Mesendoderm (in vitro differentiated cells): Measurements from ENCODE around the gene CCNB1.

Source experiments
- DNase-seq: peaks from one replicate; pipeline ENCODE4 v3.0.0; 2013
- H2AK5ac ChIP-seq: 2 replicates; pipeline ENCODE4 v1.6.1; 2013; ENCODE audit warnings: low read length, inconsistent platforms
- H2BK120ac ChIP-seq: 2 replicates; pipeline ENCODE4 v1.6.1; 2013; ENCODE audit warnings: low read depth, mild to moderate bottlenecking, low read length, moderate library complexity, mixed read lengths
- H2BK15ac ChIP-seq: replicated peaks from 2 replicates; pipeline ENCODE4 v1.6.1; 2013; ENCODE audit warnings: low read depth, mild to moderate bottlenecking, moderate library complexity
- H2BK5ac ChIP-seq: 2 replicates; pipeline ENCODE4 v1.6.1; 2013; ENCODE audit warnings: low read length, inconsistent platforms
- H3K18ac ChIP-seq: 2 replicates; pipeline ENCODE4 v1.6.1; 2013; ENCODE audit warnings: mild to moderate bottlenecking, low read length, mixed read lengths
- H3K23ac ChIP-seq: one replicate; pipeline ENCODE4 v1.6.1; 2013; ENCODE audit warnings: low read length
- H3K27ac ChIP-seq: 2 replicates; pipeline ENCODE4 v1.5.1; 2013; ENCODE audit warnings: low read depth, mild to moderate bottlenecking, inconsistent platforms, low read length, moderate library complexity
- H3K27me3 ChIP-seq: 2 replicates; pipeline ENCODE4 v1.6.1; 2013; ENCODE audit warnings: low read length, control low read depth, mild to moderate bottlenecking, inconsistent platforms; ENCODE audit not compliant: insufficient read depth, poor library complexity
- H3K36me3 ChIP-seq: 2 replicates; pipeline ENCODE4 v1.6.1; 2013; ENCODE audit warnings: low read length, inconsistent platforms; ENCODE audit not compliant: control insufficient read depth, insufficient read depth
- H3K4ac ChIP-seq: one replicate; pipeline ENCODE4 v1.6.1; 2013; ENCODE audit warnings: low read depth, mild to moderate bottlenecking, low read length, moderate library complexity
- H3K4me1 ChIP-seq: 2 replicates; pipeline ENCODE4 v1.6.1; 2013; ENCODE audit warnings: low read depth, low read length, inconsistent platforms; ENCODE audit not compliant: control insufficient read depth
- H3K4me2 ChIP-seq: 2 replicates; pipeline ENCODE4 v1.6.1; 2013; ENCODE audit warnings: low read length
- H3K4me3 ChIP-seq: 2 replicates; pipeline ENCODE4 v1.5.1; 2013; ENCODE audit warnings: mild to moderate bottlenecking, low read length
- H3K56ac ChIP-seq: one replicate; pipeline ENCODE4 v1.6.1; 2013; ENCODE audit warnings: low read length
- H3K79me1 ChIP-seq: 2 replicates; pipeline ENCODE4 v1.6.1; 2013; ENCODE audit warnings: low read length, inconsistent platforms
- H3K79me2 ChIP-seq: 2 replicates; pipeline ENCODE4 v1.6.1; 2013; ENCODE audit warnings: mild to moderate bottlenecking, low read length; ENCODE audit not compliant: control insufficient read depth, insufficient read depth
- H3K9ac ChIP-seq: 2 replicates; pipeline ENCODE4 v1.6.1; 2013; ENCODE audit warnings: low read length, inconsistent platforms
- H4K5ac ChIP-seq: one replicate; pipeline ENCODE4 v1.6.1; 2013; ENCODE audit warnings: low read length
- H4K8ac ChIP-seq: one replicate; pipeline ENCODE4 v1.6.1; 2013; ENCODE audit warnings: low read depth, mild to moderate bottlenecking, control low read depth, low read length, moderate library complexity
- WGBS: extraction: QIAGEN DNeasy Blood & Tissue Kit; methylation state at CpG from one replicate; pipeline ENCODE4 v1.1.7; 2013; ENCODE audit warnings: low lambda C conversion rate, missing lambda C conversion rate; ENCODE audit not compliant: insufficient coverage; ENCODE audit errors: extremely low coverage; 5-methylcytosine and 5-hydroxymethylcytosine counted together

The CCNB1 gene

GRCh38 chr5:69187342-69187741, 20.4 kb downstream of the CCNB1 start:
- H3K4me3 ChIP-seq = no peak overlapping the region
- no peak for DNase-seq
- H2BK15ac ChIP-seq = no peak overlapping the region
- H3K4me1 ChIP-seq = no peaks in the 10 kb centered on the region
- no peaks in the 10 kb centered on the region for H3K36me3 ChIP-seq
- H2AK5ac ChIP-seq = no peak overlapping the region
- peaks cover 1% of the 10 kb centered on the region for H3K79me1 ChIP-seq
- no peak overlapping the region for H3K56ac ChIP-seq
- H3K18ac ChIP-seq = no peak overlapping the region
- no peak overlapping the region for H3K27ac ChIP-seq
- no peak overlapping the region for H3K23ac ChIP-seq
- no peak overlapping the region for H3K9ac ChIP-seq
- H4K5ac ChIP-seq = no peak overlapping the region
- H2BK120ac ChIP-seq = no peak overlapping the region
- no peaks in the 10 kb centered on the region for H3K27me3 ChIP-seq
- WGBS = no CpG with 5 or more reads among the region's 2 CpGs
- H3K4me2 ChIP-seq = no peak overlapping the region
- H3K79me2 ChIP-seq = no peaks in the 10 kb centered on the region
- H2BK5ac ChIP-seq = no peak overlapping the region
- no peak overlapping the region for H3K4ac ChIP-seq
- H4K8ac ChIP-seq = no peak overlapping the region

- Histone ChIP-seq H3K79me1 (peaks cover 1% of the 10 kb centered on the region), H3K4me2 (peak overlapping the region; percentile 98), H2BK15ac (no peak overlapping the region), H2BK5ac (no peak overlapping the region), H4K8ac (no peak overlapping the region), H3K9ac (peak overlapping the region; percentile 90), H3K27ac (no peak overlapping the region), H3K4ac (no peak overlapping the region), H4K5ac (no peak overlapping the region), H3K36me3 (no peaks in the 10 kb centered on the region), H2BK120ac (no peak overlapping the region), H3K4me1 (no peaks in the 10 kb centered on the region), H3K4me3 (peak overlapping the region; percentile 95), H3K56ac (peak overlapping the region; percentile 90), H3K27me3 (no peaks in the 10 kb centered on the region), H3K23ac (no peak overlapping the region), H3K79me2 (no peaks in the 10 kb centered on the region), H2AK5ac (no peak overlapping the region), H3K18ac (peak overlapping the region; percentile 11)
- no peak for DNase-seq
- no CpG with 5 or more reads among the region's 8 CpGs for WGBS
These were observed 21.8 kb downstream of the CCNB1 start for GRCh38 chr5:69188811-69189161.

GRCh38 chr5:69189162-69190086, 22.5 kb downstream of the CCNB1 start, which contains the start of gene CENPH:
CENPH (plus strand) TSS chr5:69189583; CDS start chr5:69189635, 52 bp downstream.
- no peak within 1 kb of the TSS for H4K5ac ChIP-seq
- H3K27me3 ChIP-seq = no peaks in the 10 kb centered on the region
- H3K23ac ChIP-seq = no peak within 1 kb of the TSS
- H3K56ac ChIP-seq = peak within 1 kb of the TSS; percentile 98
- H3K79me1 ChIP-seq = peaks cover 1% of the 10 kb centered on the region
- H3K4me3 ChIP-seq = peak within 1 kb of the TSS; percentile 95
- no peaks in the 10 kb centered on the region for H3K4me1 ChIP-seq
- DNase-seq = peak; percentile 97
- H4K8ac ChIP-seq = no peak within 1 kb of the TSS
- H3K4me2 ChIP-seq = peak within 1 kb of the TSS; percentile 98
- H3K18ac ChIP-seq = peak within 1 kb of the TSS; percentile 11
- no peak within 1 kb of the TSS for H2BK120ac ChIP-seq
- peak within 1 kb of the TSS; percentile 82 for H2AK5ac ChIP-seq
- H3K4ac ChIP-seq = no peak within 1 kb of the TSS
- no peaks in the 10 kb centered on the region for H3K36me3 ChIP-seq
- H3K27ac ChIP-seq = peak within 1 kb of the TSS; percentile 50
- H2BK5ac ChIP-seq = peak within 1 kb of the TSS; percentile 69
- no peaks in the 10 kb centered on the region for H3K79me2 ChIP-seq
- H3K9ac ChIP-seq = peak within 1 kb of the TSS; percentile 94
- H2BK15ac ChIP-seq = no peak within 1 kb of the TSS
- WGBS = no CpG with 5 or more reads among the region's 55 CpGs

GRCh38 chr5:69202497-69202896, 35.5 kb downstream of the CCNB1 start:
- no peak overlapping the region for H3K4ac ChIP-seq
- no peak overlapping the region for H2BK15ac ChIP-seq
- no peak overlapping the region for H3K4me3 ChIP-seq
- WGBS = no CpG with 5 or more reads among the region's 1 CpG
- peaks cover 2% of the 10 kb centered on the region for H3K36me3 ChIP-seq
- no peaks in the 10 kb centered on the region for H3K4me1 ChIP-seq
- H3K9ac ChIP-seq = no peak overlapping the region
- no peak overlapping the region for H2BK120ac ChIP-seq
- no peak overlapping the region for H4K5ac ChIP-seq
- DNase-seq = no peak
- H3K79me1 ChIP-seq = no peaks in the 10 kb centered on the region
- no peak overlapping the region for H3K27ac ChIP-seq
- H3K4me2 ChIP-seq = no peak overlapping the region
- no peaks in the 10 kb centered on the region for H3K27me3 ChIP-seq
- no peak overlapping the region for H2AK5ac ChIP-seq
- H3K56ac ChIP-seq = no peak overlapping the region
- H3K79me2 ChIP-seq = no peaks in the 10 kb centered on the region
- no peak overlapping the region for H2BK5ac ChIP-seq
- no peak overlapping the region for H3K23ac ChIP-seq
- no peak overlapping the region for H3K18ac ChIP-seq
- H4K8ac ChIP-seq = no peak overlapping the region

- no CpG with 5 or more reads among the region's 5 CpGs for WGBS
- Histone ChIP-seq H2BK15ac (no peak overlapping the region), H3K4ac (no peak overlapping the region), H3K27ac (no peak overlapping the region), H3K4me3 (no peak overlapping the region), H3K79me1 (no peaks in the 10 kb centered on the region), H3K23ac (no peak overlapping the region), H4K8ac (no peak overlapping the region), H3K36me3 (peaks cover 1% of the 10 kb centered on the region), H3K9ac (no peak overlapping the region), H3K18ac (no peak overlapping the region), H3K56ac (no peak overlapping the region), H2BK5ac (no peak overlapping the region), H2AK5ac (no peak overlapping the region), H3K79me2 (no peaks in the 10 kb centered on the region), H3K4me1 (no peaks in the 10 kb centered on the region), H2BK120ac (no peak overlapping the region), H3K27me3 (no peaks in the 10 kb centered on the region), H3K4me2 (no peak overlapping the region), H4K5ac (no peak overlapping the region)
- DNase-seq = no peak
These were observed 39.7 kb downstream of the CCNB1 start for GRCh38 chr5:69206528-69207190.
